ENCODE data around the gene FMOD.

FMOD gene

DNA sequence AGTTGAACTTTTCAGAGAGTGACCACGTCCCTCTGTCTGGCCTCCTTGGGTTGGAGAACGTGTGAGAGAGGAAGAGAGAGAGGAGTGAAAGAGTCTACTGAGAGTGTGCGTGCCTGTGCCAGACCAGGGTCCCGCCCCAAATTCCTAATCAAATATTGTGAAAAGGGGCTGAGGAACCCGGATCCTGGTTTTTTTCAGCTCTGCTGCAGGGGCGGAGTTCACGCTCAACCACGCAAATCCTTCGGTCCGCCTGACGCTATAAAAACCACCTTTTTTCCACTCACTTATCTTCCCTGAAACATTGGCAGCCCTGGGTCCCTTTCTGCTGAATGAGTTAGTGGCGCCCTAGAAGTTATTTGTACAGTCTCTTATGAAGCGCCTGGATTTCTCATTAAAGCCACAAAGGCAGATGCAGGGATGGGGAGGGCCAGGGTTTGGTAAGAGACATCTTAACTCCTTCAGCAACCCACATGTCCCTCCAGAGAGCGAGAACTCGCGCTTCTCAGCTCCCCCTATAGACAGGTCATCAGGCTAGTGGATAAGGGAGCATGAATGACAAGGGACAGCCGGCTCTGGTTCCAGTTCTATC, at the start of gene FMOD:
FMOD (minus strand) TSS at position 86 of the 589 bp plus-strand sequence. CDS start 2,852 bp downstream, outside the sequence.
- DNase-seq (ENCODE audit: low read depth, low spot score): no peak

DNA sequence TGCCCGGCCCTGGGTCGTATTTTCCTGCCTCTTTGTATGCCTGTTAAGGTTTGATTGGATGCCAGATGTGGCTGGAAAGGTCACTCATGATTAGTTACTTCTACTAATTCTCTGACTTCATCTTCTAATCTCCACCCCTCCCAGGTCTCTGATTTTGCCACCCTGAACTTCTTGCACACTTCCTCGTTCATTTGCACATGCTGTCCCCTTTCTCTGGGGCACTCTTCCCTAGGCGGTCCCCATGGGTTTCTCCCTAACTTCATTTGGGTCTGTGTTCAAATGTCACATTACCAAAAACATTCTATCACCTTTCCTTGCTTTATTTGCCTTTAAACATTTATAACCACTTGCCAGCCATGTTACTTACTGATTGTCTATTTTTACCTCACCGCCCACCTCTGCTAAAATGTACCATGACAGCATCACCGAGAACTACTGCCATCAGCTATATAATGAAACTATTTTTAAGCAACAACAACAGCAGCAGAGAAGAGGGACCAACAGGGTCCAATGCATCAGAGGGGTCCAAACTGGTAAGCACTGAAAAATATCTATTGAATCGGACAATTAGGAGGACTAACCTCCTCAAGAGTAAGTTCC, 45.8 kb upstream of the FMOD start:
- no peak for DNase-seq (ENCODE audit: low read depth, low spot score)

DNA sequence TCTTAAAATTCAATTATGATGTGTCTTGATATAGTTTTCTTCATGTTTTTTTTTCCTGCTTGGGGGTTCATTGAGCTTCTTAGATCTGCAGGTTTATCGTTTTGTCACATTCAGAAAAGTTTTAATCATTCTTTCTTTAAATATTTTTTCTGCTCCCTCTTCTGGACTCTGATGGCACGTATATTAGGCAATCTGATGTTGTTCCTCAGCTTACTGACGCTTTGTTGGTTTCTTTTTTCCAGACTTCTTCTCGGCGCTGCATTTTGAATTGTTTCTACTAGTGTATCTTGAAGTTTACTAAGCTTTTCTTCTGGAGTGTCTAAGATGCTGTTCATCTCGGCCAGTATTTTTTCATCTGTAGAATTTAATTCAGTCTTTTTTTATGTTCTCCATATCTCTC, 44.8 kb upstream of the FMOD start:
- no peak for DNase-seq (ENCODE audit: low read depth, low spot score)

DNA sequence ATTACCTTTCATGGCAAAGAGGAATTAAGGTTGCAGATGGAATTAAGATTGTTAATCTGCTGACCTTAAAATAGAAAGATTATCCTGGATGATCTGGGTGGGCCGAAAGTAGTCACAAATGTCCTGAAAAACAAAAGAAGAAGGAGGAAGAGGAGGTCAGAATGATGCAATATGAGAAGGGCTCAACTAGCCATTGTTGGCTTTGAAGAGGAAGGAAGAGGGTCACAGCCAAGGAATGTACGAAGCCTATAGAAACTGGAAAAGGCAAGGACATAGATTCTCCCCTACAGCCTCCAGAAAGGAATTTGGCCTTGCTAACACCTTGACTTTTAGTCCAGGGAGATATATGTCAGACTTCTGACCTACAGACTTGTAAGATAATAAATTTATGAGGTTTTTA, 39.4 kb upstream of the FMOD start:
- DNase-seq (ENCODE audit: low read depth, low spot score): no peak

DNA sequence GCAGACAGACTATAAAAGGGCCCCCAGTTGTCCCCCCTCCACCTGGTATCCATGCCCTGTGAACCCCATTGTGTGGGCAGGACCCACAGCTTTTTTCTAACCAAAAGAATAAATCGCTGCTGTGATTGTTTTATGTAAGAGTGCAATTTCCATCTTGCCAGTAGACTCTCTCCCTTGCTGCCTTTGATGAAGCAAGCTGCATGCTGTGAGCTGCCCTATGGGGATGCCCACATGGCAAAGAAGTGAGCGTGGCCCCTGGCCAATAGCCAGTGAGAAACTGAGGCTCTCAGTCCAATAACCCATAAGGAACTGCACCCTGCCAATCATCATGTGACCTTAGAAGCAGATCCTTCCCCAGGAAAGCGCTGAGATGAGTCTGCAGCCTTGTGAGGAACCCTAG, 37.8 kb upstream of the FMOD start:
- DNase-seq (ENCODE audit: low read depth, low spot score): no peak

DNA sequence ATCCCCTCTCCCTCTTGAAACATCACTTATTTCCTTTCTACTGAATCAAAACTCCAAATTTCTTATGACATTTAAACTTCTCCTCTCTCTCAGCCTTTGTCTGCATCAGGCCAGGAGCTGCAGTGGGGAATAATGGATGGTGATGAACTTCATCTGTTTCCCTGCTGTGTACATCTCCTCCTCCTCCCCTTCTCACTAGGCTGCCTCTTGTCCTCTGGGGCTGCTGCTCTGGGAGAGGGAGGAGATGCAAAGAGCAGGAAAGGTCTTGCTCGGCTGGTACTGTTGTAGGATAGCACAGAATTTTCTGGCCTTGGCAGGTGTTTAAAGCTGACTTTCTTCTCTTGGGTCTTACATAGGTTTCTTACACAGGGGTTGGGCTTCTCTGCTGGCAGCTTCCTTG, 31.1 kb upstream of the FMOD start:
- no peak for DNase-seq (ENCODE audit: low read depth, low spot score)

DNA sequence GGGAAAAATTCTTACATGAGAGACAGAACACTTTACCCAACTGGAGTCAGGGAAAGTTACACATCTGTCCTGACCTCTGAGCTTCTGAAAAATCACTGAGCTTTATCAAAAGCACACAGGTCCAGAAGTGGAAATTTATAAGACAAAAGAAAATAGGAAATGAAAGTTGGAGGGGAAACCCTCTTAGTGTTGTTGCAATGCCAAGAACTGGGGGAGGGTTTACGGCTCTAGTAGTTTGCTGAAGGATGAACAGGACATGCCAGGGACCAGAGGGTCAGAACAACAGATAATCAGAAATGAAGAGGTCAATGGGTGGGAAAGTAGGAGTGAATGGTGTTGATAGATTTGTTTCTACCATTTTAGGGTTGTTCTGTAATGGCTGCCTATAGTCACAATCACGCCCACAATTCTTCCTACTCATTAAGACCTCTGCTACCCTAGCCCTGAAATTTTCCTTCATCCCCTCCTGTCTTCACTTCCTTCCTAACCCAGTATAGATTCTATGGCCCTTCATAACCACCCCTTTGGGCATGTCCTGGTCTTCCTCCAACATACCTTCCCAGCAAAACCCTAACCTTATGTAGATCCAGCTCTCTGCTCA, 30.3 kb upstream of the FMOD start:
- DNase-seq (ENCODE audit: low read depth, low spot score): no peak

DNA sequence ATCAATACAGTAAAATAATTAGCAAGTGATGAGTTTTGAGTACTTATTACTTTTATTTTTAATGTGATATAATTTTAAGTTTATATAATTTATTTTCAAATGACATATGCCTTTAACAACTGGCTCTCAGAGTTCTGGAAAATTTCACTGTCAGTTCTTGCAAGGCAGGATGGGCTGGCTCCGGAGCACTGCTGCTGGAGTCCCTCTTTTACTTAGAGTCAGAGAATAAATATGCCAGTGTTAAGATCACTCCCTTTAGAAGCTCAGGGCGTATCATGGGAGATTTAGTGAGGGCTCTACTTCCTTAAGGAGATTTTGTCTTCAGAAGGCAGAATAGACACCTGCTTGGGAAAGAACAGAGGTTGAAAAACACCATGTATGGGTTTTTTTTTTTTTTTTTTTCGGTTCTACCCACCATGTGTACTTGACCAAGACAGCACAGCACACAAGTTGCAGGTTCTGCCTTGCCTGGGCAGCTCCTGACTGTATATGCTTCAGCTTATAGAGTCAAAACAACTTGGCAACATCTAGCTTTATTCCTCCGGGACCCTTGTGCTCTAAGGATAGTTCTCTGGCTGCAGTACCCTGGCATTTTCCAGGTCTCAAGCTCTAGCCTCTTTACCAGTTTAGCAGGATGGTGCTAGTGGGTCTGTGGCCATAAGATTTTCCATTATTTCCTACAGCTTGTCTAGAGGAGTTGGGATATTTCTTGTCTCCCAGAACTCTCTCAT, 29.7 kb upstream of the FMOD start:
- no peak for DNase-seq (ENCODE audit: low read depth, low spot score)

DNA sequence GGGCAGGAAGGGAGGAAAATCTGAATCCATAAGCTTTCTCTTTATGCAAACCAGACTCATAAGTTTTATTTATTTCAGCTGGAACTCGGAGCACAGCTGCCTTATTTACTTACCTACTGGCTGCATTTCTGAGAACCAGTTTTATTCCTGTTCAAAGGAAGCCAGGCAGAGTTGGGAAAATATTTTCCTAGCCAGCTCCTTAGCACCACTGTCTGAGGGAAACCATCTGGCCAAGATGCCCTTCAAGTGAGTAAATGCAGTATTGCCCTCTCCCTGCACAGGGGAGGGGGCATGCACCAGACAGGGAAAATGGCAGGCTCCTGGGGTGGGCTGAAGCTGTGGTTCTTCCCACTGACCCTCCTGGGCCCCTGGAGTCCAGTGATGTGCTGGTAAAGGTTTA, 28.9 kb upstream of the FMOD start:
- no peak for DNase-seq (ENCODE audit: low read depth, low spot score)

DNA sequence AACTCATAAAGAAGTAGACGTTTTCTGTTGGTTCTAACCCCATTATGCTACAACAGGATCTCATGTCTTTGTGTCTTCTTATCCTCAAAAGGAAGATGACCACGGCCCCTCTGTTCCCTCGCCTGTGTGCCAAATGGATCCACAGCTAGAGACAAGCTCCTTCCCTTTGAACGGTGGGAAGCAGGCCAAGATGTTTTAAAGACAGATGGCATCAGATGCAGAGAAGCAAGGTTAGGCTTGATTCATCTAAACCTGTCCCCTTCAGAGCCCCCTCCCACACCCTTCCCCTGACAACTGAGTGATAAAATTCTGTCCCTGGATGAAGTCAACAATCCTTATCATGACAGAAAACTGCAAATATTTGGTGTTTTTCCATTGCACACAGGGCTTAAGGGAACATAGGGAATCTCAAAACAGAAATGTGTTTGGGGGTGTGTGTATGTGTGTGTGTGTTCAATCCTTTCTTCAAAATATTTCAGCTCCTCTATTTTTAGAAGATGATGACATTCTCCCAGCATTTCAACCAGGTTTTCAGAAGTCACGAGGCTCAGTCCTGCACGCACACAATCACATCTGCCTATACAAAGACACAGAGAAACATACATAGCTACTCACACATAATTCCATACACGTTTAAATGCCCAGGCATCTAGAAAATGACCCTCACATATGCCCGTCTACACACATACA, 27.8 kb upstream of the FMOD start:
- DNase-seq (ENCODE audit: low read depth, low spot score): no peak

DNA sequence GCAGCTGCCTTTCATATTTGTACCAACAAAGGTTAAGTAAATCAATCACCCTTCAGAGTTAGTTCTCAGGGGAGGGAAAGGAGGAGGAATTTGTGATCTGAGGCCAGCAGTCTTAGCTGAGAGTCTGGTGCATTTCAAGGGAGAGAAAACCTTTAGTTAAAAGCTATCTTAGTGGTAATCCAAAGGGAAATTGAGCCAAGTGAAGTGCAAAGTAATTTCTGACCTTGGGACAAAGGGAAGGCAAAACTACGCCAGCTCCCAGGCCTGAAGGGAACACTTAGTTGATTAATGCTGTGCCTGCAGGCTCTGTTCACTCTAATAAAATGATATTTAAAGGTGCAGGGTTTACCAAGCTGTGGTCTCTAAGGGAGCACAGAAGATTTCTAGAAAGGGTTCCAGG, 23.1 kb upstream of the FMOD start:
- no peak for DNase-seq (ENCODE audit: low read depth, low spot score)

DNA sequence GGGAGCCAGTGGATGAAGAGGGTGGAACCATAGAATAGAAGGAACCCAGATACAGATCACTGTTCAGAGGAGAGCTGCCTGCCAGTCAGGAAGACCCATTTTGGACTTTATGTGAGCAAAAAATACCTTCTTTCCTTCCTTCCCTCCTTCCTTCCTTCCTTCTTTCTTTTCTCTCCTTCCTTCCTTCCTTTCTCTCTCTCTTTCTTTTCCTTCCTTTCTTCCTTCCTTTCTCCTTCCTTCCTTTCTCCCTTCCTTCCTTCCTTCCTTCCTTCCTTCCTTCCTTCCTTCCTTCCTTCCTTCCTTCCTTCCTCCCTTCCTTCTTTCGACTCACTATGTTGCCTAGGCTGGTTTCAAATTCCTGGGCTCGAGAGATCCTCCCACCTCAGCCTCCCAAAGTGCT, 22.1 kb upstream of the FMOD start:
- DNase-seq (ENCODE audit: low read depth, low spot score): no peak

DNA sequence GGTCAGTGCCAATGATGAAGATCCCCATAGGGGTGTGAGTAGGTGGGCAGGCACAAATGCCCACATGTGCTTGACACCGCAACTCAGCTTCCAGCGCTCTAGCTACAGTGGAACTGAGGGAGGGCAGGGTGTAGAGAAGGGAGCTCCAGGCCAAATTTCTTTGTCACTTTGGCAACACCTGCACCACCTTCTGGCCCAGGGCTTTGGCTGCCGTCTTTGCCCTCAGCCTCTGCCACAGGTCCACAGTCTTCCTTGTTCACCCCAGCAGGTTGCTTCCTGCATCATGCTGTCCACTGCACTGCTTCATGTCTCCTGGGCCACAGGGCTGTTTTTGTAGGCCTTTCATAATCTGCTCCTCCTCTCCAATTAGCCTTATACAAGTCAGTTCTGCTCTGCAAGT, 20.4 kb upstream of the FMOD start:
- no peak for DNase-seq (ENCODE audit: low read depth, low spot score)

DNA sequence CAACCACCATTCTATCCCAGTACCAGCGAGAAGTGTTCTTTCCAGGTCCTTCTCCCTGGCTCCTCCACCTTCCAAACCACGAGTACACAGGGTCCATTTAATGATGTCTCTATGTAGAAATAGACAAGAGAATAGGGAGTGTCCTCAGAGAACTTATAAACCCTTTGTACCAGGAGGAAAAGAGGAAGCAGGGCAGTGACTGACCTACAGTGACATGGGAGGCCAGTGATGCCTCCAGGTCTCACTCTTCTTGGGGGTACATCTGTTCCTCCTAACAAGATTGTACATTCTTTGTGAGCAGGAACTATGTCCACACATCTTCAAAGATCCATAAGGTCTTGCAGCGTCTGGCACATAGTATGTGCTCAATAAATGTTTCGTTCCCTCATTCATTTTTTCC, 18.7 kb upstream of the FMOD start:
- DNase-seq (ENCODE audit: low read depth, low spot score): no peak

DNA sequence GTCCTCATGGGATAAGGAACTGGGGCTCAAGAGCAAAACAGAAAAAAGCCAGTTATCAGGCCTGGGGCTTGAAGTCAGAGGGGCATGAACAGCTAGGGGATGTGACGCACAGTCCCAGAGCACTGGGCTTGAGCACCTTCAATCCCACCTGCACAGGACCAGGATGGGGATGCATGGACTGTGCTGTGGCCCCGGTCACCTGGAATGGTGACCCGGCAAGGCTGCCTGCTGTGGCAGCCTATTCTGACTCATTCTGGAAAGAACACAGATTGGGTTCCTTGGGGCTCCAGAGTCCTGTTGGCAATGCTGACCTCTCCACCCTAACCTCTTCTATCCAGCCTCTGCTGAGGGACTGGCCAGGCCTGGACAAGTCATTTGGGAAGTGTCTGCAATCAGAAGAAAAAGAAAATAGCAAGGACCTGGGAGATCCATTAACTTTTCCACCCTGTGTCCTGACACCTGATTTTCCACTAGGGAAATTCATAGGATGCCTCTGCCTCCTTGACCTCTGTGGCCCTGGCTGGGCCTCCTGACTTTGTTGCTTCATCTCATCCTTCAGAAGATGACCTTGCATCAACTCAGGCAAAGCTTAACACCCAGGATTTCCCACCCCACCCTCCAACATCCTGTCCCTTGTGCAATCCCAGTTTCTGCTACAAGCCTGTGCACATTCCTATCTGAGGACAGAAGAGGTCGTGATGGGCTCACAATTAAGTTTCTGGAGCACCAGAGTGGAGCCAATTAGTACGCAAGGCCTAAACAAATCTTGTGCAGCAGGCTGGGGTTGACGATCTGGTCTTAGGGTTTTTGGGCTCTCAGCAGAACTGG, 17.9 kb upstream of the FMOD start:
- no peak for DNase-seq (ENCODE audit: low read depth, low spot score)

DNA sequence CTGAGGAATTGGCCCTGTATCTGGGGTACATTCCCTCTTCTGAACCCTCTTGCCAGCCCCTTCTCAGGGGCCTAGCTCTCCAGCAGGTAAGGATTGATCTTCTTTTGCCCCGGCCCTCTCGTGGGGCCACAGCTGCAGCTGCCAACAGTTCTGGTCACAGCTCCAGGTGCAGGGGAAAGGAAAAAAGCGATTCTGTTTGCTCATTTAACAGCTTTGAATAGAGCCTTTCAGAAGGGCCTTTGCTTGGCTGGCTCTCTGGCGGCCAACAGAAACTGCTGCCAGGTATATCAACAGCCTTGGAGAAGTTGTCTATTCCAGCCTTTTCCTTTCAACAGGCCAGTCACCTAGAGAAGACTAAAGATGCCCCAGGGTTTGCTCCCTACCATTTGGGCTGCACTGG, 16.1 kb upstream of the FMOD start:
- no peak for DNase-seq (ENCODE audit: low read depth, low spot score)

DNA sequence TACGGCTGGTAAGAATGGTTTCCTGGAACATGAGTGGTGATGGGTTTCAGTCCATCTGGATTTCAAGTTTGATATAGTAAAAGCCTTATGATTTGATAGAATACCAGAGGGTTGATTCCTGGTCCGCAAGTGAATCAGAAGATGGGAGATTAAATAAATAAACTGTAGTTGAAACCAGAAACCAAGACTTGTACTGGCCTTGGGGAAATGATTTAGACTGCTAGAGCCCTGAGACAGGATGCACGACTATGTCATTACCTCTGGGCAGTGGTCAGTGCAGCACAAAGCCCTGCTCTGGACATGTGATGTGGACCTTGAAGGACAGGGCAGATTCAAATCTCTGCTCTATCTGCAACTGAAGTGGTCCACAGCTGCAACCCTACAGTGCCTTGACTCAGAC, 15.6 kb upstream of the FMOD start:
- DNase-seq (ENCODE audit: low read depth, low spot score): no peak

DNA sequence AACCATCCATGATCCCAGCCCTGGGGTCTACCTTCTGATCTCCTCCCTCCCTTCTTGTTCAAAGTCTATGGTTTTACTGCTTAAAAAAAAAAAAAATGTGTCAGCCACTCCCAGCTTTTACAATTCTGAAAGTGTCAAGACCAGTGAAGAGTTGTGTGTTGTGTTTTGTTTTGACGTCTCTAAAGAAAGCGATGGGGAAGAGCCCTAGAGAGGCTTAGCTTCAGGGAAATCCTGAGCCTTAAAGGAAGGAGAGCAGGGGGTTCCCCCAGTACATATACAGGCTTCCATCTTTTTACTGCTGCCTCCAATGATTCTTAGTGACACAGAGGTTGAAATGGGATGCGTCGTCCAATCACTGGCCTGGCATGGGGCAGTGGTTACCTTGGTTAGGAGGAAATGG, 13.9 kb upstream of the FMOD start:
- no peak for DNase-seq (ENCODE audit: low read depth, low spot score)

DNA sequence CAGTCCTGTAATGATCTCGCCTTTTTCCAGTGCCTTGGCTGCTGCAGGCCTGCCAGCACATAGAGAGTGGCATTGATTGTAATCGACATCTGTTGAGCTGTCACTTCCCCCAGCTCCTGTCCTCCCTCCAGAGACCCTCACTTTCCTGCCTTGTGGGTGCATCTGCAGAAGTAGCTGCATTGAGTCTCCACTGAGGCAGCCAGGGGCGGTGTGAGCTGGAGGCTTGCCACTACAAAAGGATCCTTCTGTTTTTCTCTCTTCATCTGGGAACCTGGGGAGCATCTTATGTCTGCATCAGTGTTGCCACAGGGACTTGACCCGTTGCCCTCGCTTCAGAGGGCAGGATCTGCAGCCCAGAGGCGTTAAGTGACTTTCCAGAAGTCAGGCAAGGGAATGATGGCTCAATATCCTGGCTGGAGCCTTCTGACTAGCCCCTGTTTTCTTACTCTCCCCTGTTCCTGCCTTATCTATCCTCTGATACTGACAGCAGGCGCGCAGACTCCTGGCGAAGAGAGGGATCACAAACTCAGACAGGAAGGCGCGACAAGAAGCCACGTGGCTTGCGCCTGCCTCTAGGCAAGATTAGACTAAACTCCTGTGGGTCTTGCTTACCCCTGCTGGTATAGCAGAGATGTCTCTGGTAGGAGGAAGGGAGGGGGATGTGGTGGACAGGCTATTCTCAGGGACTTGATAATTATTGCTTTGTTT, 13.3 kb upstream of the FMOD start:
- DNase-seq (ENCODE audit: low read depth, low spot score): no peak

DNA sequence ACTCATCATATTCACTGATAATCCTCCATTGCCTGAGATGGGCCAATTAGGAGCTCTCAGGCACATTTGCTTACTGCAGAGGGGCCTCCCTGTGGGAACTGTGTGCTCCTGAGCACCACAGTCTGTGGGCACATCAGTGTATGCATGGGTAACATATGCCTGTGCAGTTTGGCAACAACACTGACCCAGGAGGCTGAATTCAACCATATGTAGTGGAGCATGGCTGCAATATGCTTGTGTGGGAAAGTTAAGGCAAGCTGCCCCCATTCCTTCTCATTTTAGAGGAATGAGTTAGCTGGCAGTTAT, 11.8 kb upstream of the FMOD start:
- DNase-seq (ENCODE audit: low read depth, low spot score): no peak
